Activated naive CD8-positive, alpha-beta T cell (primary cell): ENCODE measurements around the gene YOD1.

Experiments used
- H3K27ac Mint-ChIP-seq: one replicate; pipeline ENCODE4 v1.8.0; 2021; ENCODE audit warnings: mixed read lengths
- H3K27me3 Mint-ChIP-seq: one replicate; pipeline ENCODE4 v1.8.0; 2021; ENCODE audit warnings: mixed read lengths
- H3K36me3 Mint-ChIP-seq: one replicate; pipeline ENCODE4 v1.8.0; 2021; ENCODE audit warnings: mixed read lengths
- H3K4me1 Mint-ChIP-seq: one replicate; pipeline ENCODE4 v1.8.0; 2021; ENCODE audit warnings: low read depth, mixed read lengths
- H3K4me3 Mint-ChIP-seq: one replicate; pipeline ENCODE4 v1.8.0; 2021; ENCODE audit warnings: mild to moderate bottlenecking, mixed read lengths
- H3K9me3 Mint-ChIP-seq: one replicate; pipeline ENCODE4 v1.8.0; 2021; ENCODE audit warnings: low read depth, mixed read lengths

Gene YOD1

DNA sequence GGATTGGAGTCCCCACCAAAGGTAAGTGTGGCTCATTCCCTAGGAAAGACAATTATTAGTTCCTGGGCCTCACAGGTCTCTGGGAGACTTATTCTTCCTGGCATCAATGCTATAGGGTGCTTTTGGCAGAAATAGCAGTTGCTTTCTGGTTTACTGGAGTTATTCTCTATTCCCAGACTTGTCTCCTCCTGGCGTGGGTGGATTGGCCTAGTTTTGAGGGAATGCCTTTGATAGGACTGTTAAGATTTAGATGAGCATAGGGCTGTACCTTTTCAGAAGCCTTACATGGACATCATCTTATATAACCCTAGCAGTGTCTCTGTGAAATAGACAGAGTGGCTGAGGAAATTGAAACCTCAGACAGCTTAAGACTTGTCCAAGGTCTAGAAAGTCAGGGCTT lies 11.1 kb upstream of the YOD1 start:
- Mint-ChIP-seq H3K9me3 (no peaks in the 10 kb centered on the region), H3K27me3 (no peaks in the 10 kb centered on the region), H3K4me3 (no peak overlapping the region), H3K36me3 (peaks cover 17% of the 10 kb centered on the region), H3K4me1 (no peaks in the 10 kb centered on the region), H3K27ac (no peak overlapping the region)

DNA sequence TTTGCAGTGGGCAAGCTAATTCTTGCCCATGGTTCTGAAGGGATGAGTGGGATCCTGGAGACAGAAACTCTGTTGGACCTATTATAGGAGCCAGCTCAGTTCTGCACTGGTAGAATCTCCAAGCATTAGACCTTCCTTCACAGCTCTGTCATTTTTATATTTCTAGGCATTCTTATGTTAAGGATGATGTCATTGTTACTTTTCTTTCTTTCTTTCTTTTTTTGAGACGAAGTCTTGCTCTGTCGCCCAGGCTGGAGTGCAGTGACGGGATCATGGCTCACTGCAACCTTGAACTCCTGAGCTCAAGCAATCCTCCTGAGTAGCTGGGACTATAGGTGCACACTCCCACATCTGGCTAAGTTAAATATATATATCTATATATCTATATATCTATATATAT lies 9.6 kb upstream of the YOD1 start:
- Mint-ChIP-seq H3K4me3 (no peak overlapping the region), H3K4me1 (no peaks in the 10 kb centered on the region), H3K27ac (no peak overlapping the region), H3K27me3 (no peaks in the 10 kb centered on the region), H3K36me3 (peaks cover 15% of the 10 kb centered on the region), H3K9me3 (no peaks in the 10 kb centered on the region)

DNA sequence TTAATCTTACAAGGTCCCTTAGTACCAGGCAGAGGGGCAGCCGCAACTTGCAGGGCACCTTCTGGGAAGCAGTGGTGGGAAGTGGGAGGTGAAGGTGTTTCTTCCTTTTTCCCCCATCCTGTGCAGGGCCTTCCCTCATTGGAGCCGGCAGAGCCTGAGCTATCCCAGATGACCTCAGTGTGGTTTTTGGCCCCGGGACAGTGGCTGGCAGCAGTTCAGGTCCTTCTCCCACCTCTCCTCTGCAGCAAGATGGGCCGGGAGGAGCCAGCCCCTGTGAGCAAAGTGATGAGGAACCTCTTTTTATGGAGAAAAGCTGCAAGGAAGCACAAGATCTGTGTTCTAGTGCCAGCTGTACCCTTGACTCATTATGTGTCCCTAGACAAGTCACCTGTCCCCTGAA lies 8.9 kb upstream of the YOD1 start:
- Mint-ChIP-seq H3K4me1 (no peaks in the 10 kb centered on the region), H3K27ac (no peak overlapping the region), H3K4me3 (no peak overlapping the region), H3K27me3 (no peaks in the 10 kb centered on the region), H3K36me3 (peaks cover 15% of the 10 kb centered on the region), H3K9me3 (no peaks in the 10 kb centered on the region)

DNA sequence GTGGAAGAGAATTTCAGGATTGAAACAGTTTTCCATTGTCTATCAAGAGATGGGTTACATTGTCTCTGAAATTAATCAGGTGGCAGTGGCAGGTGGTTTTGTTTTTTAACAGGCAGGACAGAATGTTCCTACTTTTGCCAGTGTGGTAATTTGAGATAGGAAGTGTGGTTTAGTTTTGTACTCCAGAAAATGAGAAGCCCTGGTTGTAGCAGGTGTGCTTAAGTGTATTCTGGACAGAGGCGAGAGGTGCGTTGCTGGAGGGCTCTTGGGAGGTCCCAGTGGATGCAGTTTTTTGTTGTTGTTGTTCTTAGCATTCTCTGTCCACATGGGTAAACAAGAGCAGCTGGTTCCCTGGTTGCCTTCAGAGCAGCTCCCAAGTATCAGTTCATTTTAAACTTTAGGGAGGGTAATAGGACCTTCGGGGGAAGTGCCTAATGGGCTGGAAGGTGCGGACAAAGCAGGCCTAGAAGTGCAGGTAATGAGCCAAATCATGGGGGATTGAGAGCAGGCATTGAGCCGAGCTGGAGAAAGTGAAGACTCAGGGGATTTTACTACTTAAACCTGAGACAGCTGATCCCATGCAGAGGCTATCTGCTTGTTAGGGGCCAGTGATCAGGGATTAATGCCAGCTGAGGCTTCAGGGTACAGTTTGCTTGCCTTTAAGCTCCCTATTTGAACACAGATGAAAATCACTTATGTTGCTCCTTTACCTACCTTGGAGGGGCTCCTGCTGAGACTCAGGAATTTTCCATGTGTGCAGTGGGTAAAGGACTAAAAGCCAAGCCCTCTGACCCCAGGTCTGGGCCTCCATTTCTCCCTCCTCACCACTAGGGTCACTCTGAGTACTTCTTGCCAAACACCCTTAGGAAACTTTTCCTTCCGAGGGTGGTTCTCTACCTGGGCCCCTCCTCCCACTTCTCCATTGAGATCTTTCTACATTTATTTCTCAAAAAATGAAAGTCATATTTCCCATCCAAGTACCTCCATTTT lies 8.2 kb upstream of the YOD1 start:
- Mint-ChIP-seq H3K9me3 (no peaks in the 10 kb centered on the region), H3K27ac (no peak overlapping the region), H3K27me3 (no peaks in the 10 kb centered on the region)

DNA sequence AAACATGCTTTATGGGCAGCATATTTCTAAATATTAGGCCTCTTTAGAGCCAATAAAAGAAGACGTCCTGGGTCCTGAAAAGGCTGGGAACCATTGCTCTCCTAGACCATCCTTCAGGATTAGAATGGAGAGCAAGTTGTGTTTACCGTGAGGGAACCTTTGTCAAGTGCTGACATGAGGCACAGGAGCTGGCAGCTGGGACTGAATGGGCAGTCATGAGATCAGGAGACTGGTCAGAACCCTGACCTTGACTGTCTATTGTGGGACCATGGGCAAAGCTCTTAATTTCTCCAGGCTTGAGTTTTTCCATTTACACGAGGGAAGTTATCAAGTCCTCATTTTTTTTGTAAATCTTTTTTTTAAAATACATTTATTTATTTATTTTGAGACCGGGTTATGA lies 7.2 kb upstream of the YOD1 start:
- Mint-ChIP-seq H3K4me1 (peaks cover 3% of the 10 kb centered on the region), H3K4me3 (no peak overlapping the region), H3K9me3 (no peaks in the 10 kb centered on the region), H3K27me3 (no peaks in the 10 kb centered on the region), H3K36me3 (peaks cover 9% of the 10 kb centered on the region), H3K27ac (no peak overlapping the region)

More for the DNA sequence above, 8.2 kb upstream of the YOD1 start:
- Mint-ChIP-seq H3K4me1 (peaks cover 1% of the 10 kb centered on the region), H3K36me3 (peaks cover 12% of the 10 kb centered on the region), H3K4me3 (no peak overlapping the region)

DNA sequence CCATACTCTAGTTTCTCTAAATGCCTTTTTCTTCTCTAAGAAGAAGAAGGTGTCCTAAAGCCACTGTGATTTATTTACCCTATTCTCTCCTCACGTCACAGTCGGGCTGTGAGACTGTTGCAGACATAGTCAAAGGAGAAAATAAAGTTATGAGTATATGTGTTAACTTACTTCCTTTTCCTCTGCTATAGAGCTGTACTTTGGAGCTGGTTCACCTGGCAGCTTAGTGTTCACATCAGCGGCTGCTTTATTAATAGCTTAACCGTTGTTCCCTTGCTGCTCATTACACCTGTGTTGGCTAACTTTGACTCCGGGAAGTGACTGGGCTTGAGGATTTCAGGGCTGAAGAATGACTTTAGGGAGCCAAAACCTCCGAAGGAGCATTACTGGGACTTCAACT lies 5.7 kb upstream of the YOD1 start:
- no peaks in the 10 kb centered on the region for H3K27me3 Mint-ChIP-seq

DNA sequence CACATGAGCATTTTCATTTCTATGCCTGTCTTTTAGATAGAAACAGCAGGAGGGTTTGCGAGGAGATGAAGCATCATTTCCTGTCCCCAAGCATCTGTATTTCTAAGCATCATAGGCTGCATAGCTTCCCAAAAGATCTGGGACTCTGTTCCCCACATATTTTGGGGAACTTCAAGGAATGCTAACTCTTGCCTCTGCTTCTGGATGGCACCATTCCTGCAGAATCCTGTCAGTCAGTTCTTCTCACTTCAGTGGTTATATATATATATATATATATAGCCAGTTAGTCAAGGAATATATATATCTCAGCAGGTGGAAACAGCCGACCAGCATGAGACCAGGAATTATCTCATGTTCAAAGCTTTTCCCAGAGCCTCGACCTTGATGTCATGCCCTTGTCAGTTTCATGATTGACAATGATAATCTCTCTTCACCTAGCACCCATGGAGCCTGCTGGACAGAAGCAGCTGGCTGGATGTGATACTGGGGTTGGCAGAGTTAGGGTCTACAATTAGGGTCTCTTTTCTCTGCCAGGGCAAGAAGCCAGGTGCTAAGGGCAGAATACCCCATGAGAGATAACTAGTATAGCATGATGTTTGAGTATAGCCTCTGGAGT lies 4.5 kb upstream of the YOD1 start:
- Mint-ChIP-seq H3K27me3 (no peaks in the 10 kb centered on the region), H3K4me3 (peak overlapping the region; percentile 1), H3K4me1 (peaks cover 25% of the 10 kb centered on the region), H3K9me3 (no peaks in the 10 kb centered on the region), H3K36me3 (no peaks in the 10 kb centered on the region), H3K27ac (no peak overlapping the region)

More for the DNA sequence above, 5.7 kb upstream of the YOD1 start:
- no peaks in the 10 kb centered on the region for H3K36me3 Mint-ChIP-seq
- H3K27ac Mint-ChIP-seq: no peak overlapping the region
- no peaks in the 10 kb centered on the region for H3K9me3 Mint-ChIP-seq
- peaks cover 17% of the 10 kb centered on the region for H3K4me1 Mint-ChIP-seq
- no peak overlapping the region for H3K4me3 Mint-ChIP-seq

DNA sequence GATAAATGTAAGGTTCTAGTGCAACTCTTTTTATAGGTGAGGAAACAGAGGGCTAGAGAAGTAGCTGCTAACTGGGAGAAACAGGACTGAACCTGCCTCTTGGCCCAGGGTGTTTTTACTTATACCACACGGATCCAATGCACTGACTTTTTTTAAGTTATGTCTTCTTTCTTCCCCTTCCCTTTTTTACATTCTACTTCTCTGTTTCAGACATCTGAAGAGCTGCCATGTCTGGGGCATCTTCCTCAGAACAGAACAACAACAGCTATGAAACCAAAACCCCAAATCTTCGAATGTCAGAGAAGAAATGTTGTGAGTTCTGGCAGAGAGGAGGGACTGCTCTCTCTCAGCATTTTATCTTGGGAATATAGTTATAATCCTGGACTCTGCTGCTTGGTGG lies 3.5 kb upstream of the YOD1 start:
- Mint-ChIP-seq H3K9me3 (no peaks in the 10 kb centered on the region), H3K4me1 (peaks cover 31% of the 10 kb centered on the region), H3K36me3 (no peaks in the 10 kb centered on the region), H3K27me3 (no peaks in the 10 kb centered on the region), H3K4me3 (peak overlapping the region; percentile 98), H3K27ac (no peak overlapping the region)

DNA sequence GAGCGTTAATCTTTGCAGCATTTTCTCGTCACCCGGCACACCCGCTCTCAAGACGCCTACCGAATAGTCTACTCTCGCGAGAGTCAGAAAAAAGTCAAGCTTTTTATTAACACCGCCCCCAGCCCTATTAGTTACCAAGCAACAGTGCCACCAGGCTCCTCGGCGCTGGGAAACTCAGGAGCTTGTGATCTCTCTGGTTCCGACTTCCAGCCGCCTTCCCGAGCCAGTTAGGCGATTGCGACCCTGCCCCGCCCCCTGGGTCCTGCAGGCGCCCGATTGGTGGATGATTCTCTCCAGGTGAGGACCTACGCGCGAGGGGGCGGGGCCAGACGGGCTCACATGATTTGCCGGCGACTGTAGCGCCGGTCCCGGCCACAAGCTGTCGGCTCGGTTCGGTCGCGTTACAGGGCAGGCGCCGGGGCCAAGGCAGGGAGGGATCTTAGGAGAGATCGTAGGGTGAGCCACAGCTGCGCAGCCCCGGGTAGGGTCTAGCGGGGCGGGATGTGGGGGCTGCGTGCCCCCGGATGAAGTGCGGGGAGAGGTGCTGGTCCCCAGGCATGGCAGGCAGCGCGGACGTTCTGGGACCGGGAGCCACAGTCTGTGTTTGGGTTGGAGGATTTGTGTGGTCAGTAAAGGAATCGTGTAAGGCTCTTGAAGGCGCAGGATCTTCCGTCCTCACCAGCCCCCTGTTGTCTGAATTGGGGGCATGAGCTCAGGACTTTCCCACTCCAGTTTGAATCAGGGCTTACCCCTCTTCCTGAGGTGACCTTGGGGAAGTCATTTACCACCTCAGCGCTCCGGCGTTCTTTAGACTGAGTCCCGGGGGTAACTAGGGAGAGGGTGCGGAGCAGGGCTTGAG lies 2.1 kb upstream of the YOD1 start, which contains the start of gene PFKFB2:
Gene PFKFB2, plus strand, starts transcription at position 365 of the 859 bp plus-strand sequence. CDS start 1,443 bp downstream, outside the sequence.
- H3K36me3 Mint-ChIP-seq: no peaks in the 10 kb centered on the region
- no peaks in the 10 kb centered on the region for H3K27me3 Mint-ChIP-seq
- H3K4me3 Mint-ChIP-seq: peak within 1 kb of the TSS; percentile 98
- H3K27ac Mint-ChIP-seq: peak within 1 kb of the TSS; percentile 91
- no peaks in the 10 kb centered on the region for H3K9me3 Mint-ChIP-seq
- H3K4me1 Mint-ChIP-seq: peaks cover 42% of the 10 kb centered on the region

DNA sequence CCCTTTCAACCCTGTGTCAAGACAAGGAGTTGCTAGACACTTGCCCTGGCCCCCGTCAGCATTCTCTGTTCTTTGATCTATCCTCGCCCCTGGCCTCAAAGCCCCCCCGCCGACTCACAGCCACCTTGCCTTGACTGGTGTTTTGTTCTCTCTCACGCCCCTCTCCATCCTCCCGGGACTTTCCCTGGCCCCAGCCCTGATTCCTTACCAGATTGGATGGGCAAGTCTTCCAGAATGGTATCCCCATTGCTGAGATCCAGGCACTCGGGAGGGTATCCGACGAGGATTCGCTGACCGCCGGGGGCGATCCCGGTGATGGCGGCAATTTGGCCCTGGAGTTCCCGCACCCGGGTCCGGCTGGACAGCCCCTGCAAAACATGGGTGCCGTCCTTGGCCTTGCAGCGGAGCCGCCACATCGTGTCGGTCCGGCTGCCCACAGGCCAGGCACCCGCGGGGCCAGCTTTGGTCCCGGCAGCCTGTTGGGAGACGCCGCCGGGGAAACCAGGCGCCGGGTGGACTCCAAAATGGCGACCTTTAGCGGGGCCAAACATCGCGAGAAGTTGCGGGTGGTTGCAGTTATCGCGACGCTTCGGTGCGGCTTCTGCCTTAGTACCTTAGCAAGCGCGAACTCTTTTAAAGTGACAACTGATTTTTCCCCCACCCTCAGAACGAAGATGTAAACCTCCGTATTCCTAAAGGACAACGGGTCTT lies 373 bp downstream of the YOD1 start:
- Mint-ChIP-seq H3K9me3 (no peaks in the 10 kb centered on the region), H3K27ac (peak overlapping the region; percentile 98), H3K27me3 (no peaks in the 10 kb centered on the region), H3K4me1 (peaks cover 63% of the 10 kb centered on the region), H3K4me3 (peak overlapping the region; percentile 98), H3K36me3 (peaks cover 7% of the 10 kb centered on the region)

DNA sequence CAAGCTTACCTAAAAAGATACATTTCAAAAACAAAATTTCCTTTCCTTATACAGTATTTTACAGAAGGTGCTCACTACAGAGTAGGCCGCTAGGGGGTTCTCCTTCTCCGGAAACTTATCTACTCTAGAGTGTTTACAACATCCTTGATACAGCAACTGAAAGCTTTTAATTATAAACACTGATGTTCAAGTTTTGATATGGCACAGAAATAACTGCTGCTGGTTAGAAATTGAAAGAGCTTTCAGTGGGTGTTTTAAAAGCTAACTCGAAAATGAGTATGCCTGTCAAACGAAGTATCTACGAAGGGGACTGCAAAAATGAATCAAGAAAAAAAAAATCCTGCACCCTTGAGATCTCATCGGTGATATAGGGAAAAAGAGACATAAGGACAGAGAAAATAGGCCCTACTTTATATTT lies 1.0 kb downstream of the YOD1 start:
- peaks cover 7% of the 10 kb centered on the region for H3K36me3 Mint-ChIP-seq
- no peaks in the 10 kb centered on the region for H3K27me3 Mint-ChIP-seq
- H3K4me1 Mint-ChIP-seq: peaks cover 67% of the 10 kb centered on the region
- no peaks in the 10 kb centered on the region for H3K9me3 Mint-ChIP-seq
- H3K4me3 Mint-ChIP-seq: peak overlapping the region; percentile 98
- peak overlapping the region; percentile 98 for H3K27ac Mint-ChIP-seq

DNA sequence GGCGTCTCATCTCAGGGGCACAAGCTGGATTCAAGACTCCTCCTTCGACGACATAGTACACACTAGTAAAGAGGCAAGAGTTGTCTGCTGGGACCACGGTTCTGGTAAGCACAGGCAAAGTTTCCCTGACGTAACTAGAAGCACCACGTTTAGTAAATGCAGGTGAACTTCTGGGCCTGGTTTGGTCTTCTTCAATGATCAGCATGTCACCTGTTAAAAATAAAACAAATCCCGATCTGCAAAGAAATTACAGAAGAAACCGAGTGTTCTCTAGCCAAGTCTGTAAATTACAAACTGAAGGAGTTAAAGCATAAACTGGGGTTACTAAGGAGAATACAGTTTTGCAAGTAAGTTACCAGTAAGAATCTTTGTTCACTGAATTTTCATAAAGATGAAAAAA lies 1.5 kb downstream of the YOD1 start:
- Mint-ChIP-seq H3K9me3 (no peaks in the 10 kb centered on the region), H3K27me3 (no peaks in the 10 kb centered on the region), H3K4me1 (peaks cover 72% of the 10 kb centered on the region), H3K27ac (no peak overlapping the region), H3K4me3 (peak overlapping the region; percentile 98), H3K36me3 (peaks cover 10% of the 10 kb centered on the region)

DNA sequence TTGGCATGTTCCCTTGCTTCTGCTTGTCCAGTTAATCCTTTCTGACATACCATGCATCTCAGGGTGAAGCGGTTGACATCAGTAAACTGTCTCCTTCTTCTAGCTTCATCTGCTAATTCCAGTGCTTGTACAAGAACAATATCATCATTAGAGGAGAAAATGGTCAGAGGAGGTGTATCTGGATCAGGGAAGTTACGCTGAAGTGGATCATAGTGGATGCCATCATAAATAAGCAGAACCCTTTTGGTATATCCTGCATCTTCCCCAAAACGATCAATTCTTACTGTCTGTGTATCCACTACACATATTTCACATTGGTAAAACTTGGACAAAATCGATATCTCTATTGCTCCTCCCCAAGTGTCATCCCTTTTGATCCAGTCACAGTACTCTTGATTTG lies 2.0 kb downstream of the YOD1 start:
- Mint-ChIP-seq H3K27me3 (no peaks in the 10 kb centered on the region), H3K4me3 (peak overlapping the region; percentile 98), H3K4me1 (peaks cover 73% of the 10 kb centered on the region), H3K9me3 (no peaks in the 10 kb centered on the region), H3K27ac (no peak overlapping the region), H3K36me3 (peaks cover 10% of the 10 kb centered on the region)

DNA sequence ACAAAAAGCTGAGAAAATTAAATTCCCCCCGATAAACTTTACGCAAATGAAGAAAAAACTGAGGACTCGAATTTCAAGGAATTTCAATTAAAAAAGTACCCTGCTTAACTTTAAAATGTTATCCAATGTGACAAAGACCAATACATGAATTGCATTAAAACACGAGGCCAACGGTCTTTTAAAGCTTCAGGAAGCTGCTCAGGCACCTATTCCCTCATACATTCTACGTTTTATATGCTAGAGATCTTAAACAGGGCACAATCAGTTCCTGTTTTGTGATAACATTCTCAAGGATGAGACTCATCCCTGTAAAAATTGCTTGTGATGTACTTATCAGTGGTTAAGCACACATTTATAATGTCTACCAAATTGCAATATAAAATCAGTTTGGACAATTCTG lies 3.0 kb downstream of the YOD1 start:
- peaks cover 12% of the 10 kb centered on the region for H3K36me3 Mint-ChIP-seq
- H3K4me1 Mint-ChIP-seq: peaks cover 74% of the 10 kb centered on the region
- peak overlapping the region; percentile 46 for H3K4me3 Mint-ChIP-seq
- no peak overlapping the region for H3K27ac Mint-ChIP-seq
- H3K27me3 Mint-ChIP-seq: no peaks in the 10 kb centered on the region
- H3K9me3 Mint-ChIP-seq: no peaks in the 10 kb centered on the region
